T-helper 1 cell treated with Interleukin-12 subunit alpha and Interleukin-12 subunit beta and Interleukin-4 antibody, amounts not matched to agents 30 μg/mL and 1 μg/mL, for 36 hours (primary cell): Measurements from ENCODE around the gene HNF4A.

Experiments
- H3K27ac Mint-ChIP-seq: one replicate; pipeline ENCODE4 v1.8.0; 2021; ENCODE audit warnings: mild to moderate bottlenecking, mixed read lengths
- H3K27me3 Mint-ChIP-seq: one replicate; pipeline ENCODE4 v1.8.0; 2021; ENCODE audit warnings: low read depth, mixed read lengths
- H3K36me3 Mint-ChIP-seq: one replicate; pipeline ENCODE4 v1.8.0; 2021; ENCODE audit warnings: low read depth, mixed read lengths
- H3K4me1 Mint-ChIP-seq: one replicate; pipeline ENCODE4 v1.8.0; 2021; ENCODE audit warnings: low read depth, mixed read lengths
- H3K4me3 Mint-ChIP-seq: one replicate; pipeline ENCODE4 v1.8.0; 2021; ENCODE audit warnings: mild to moderate bottlenecking, moderate library complexity, mixed read lengths
- H3K9me3 Mint-ChIP-seq: one replicate; pipeline ENCODE4 v1.8.0; 2021; ENCODE audit warnings: mixed read lengths

The HNF4A gene

GRCh38 chr20:44428174-44429016 lies 72.9 kb downstream of the HNF4A start:
- Mint-ChIP-seq H3K27me3 (peaks cover 10% of the 10 kb centered on the region), H3K27ac (no peak overlapping the region), H3K9me3 (no peaks in the 10 kb centered on the region), H3K4me1 (no peaks in the 10 kb centered on the region), H3K36me3 (no peaks in the 10 kb centered on the region), H3K4me3 (no peak overlapping the region)

- H3K27ac Mint-ChIP-seq: no peak overlapping the region
- H3K4me1 Mint-ChIP-seq: no peaks in the 10 kb centered on the region
- no peaks in the 10 kb centered on the region for H3K9me3 Mint-ChIP-seq
- H3K4me3 Mint-ChIP-seq: no peak overlapping the region
- no peaks in the 10 kb centered on the region for H3K36me3 Mint-ChIP-seq
- peaks cover 12% of the 10 kb centered on the region for H3K27me3 Mint-ChIP-seq
Measured at GRCh38 chr20:44429017-44429339, 73.5 kb downstream of the HNF4A start.

GRCh38 chr20:44429419-44430269 lies 74.1 kb downstream of the HNF4A start:
- Mint-ChIP-seq H3K27ac (no peak overlapping the region), H3K4me3 (no peak overlapping the region), H3K36me3 (no peaks in the 10 kb centered on the region), H3K4me1 (no peaks in the 10 kb centered on the region), H3K27me3 (peaks cover 12% of the 10 kb centered on the region), H3K9me3 (no peaks in the 10 kb centered on the region)

GRCh38 chr20:44430270-44431065 lies 75.0 kb downstream of the HNF4A start:
- H3K4me1 Mint-ChIP-seq: no peaks in the 10 kb centered on the region
- H3K4me3 Mint-ChIP-seq: no peak overlapping the region
- H3K27ac Mint-ChIP-seq: no peak overlapping the region
- H3K36me3 Mint-ChIP-seq: no peaks in the 10 kb centered on the region
- H3K9me3 Mint-ChIP-seq: no peaks in the 10 kb centered on the region
- peaks cover 12% of the 10 kb centered on the region for H3K27me3 Mint-ChIP-seq

- H3K27me3 Mint-ChIP-seq: peaks cover 12% of the 10 kb centered on the region
- no peaks in the 10 kb centered on the region for H3K36me3 Mint-ChIP-seq
- H3K4me3 Mint-ChIP-seq: no peak overlapping the region
Measured at GRCh38 chr20:44431118-44431501, 75.6 kb downstream of the HNF4A start.

GRCh38 chr20:44431502-44432234 lies 76.2 kb downstream of the HNF4A start:
- H3K27ac Mint-ChIP-seq: no peak overlapping the region
- peaks cover 12% of the 10 kb centered on the region for H3K27me3 Mint-ChIP-seq
- H3K9me3 Mint-ChIP-seq: no peaks in the 10 kb centered on the region
- H3K36me3 Mint-ChIP-seq: no peaks in the 10 kb centered on the region
- no peaks in the 10 kb centered on the region for H3K4me1 Mint-ChIP-seq
- H3K4me3 Mint-ChIP-seq: no peak overlapping the region

More at GRCh38 chr20:44431118-44431501, 75.6 kb downstream of the HNF4A start:
- Mint-ChIP-seq H3K9me3 (no peaks in the 10 kb centered on the region), H3K4me1 (no peaks in the 10 kb centered on the region), H3K27ac (no peak overlapping the region)

GRCh38 chr20:44432618-44433577 lies 77.4 kb downstream of the HNF4A start:
- no peaks in the 10 kb centered on the region for H3K9me3 Mint-ChIP-seq
- no peak overlapping the region for H3K27ac Mint-ChIP-seq
- peaks cover 8% of the 10 kb centered on the region for H3K27me3 Mint-ChIP-seq
- no peak overlapping the region for H3K4me3 Mint-ChIP-seq
- no peaks in the 10 kb centered on the region for H3K36me3 Mint-ChIP-seq
- H3K4me1 Mint-ChIP-seq: no peaks in the 10 kb centered on the region

GRCh38 chr20:44433751-44434538 lies 78.4 kb downstream of the HNF4A start:
- H3K27me3 Mint-ChIP-seq: peaks cover 8% of the 10 kb centered on the region
- no peaks in the 10 kb centered on the region for H3K9me3 Mint-ChIP-seq

GRCh38 chr20:44435630-44436335 lies 80.3 kb downstream of the HNF4A start:
- Mint-ChIP-seq H3K9me3 (no peaks in the 10 kb centered on the region), H3K4me1 (no peaks in the 10 kb centered on the region), H3K36me3 (no peaks in the 10 kb centered on the region), H3K27me3 (peaks cover 8% of the 10 kb centered on the region), H3K27ac (no peak overlapping the region), H3K4me3 (no peak overlapping the region)

More at GRCh38 chr20:44433751-44434538, 78.4 kb downstream of the HNF4A start:
- no peaks in the 10 kb centered on the region for H3K36me3 Mint-ChIP-seq
- no peak overlapping the region for H3K27ac Mint-ChIP-seq
- H3K4me1 Mint-ChIP-seq: no peaks in the 10 kb centered on the region
- no peak overlapping the region for H3K4me3 Mint-ChIP-seq

- no peak overlapping the region for H3K27ac Mint-ChIP-seq
- no peaks in the 10 kb centered on the region for H3K36me3 Mint-ChIP-seq
- H3K4me3 Mint-ChIP-seq: no peak overlapping the region
- no peaks in the 10 kb centered on the region for H3K9me3 Mint-ChIP-seq
- H3K27me3 Mint-ChIP-seq: peaks cover 8% of the 10 kb centered on the region
- H3K4me1 Mint-ChIP-seq: no peaks in the 10 kb centered on the region
Measured at GRCh38 chr20:44436393-44436792, 80.9 kb downstream of the HNF4A start.

- Mint-ChIP-seq H3K4me3 (no peak overlapping the region), H3K9me3 (no peaks in the 10 kb centered on the region), H3K27ac (no peak overlapping the region), H3K36me3 (no peaks in the 10 kb centered on the region), H3K4me1 (no peaks in the 10 kb centered on the region), H3K27me3 (peaks cover 8% of the 10 kb centered on the region)
Measured at GRCh38 chr20:44437497-44437896, 82.0 kb downstream of the HNF4A start.

GRCh38 chr20:44438782-44439181 lies 83.3 kb downstream of the HNF4A start:
- Mint-ChIP-seq H3K36me3 (no peaks in the 10 kb centered on the region), H3K4me1 (no peaks in the 10 kb centered on the region), H3K9me3 (no peaks in the 10 kb centered on the region), H3K4me3 (no peak overlapping the region), H3K27ac (no peak overlapping the region), H3K27me3 (no peaks in the 10 kb centered on the region)
